Caco-2 (cell line): Measurements from ENCODE around the gene GASK1A. TPM values are rescaled to one million over a fixed set of nuclear protein-coding genes. Genes with fewer than 3 reads are reported as not detected.

Experiments used
- BruUV-seq: library from RNA; stranded (reverse); fragments of 400-500 nt; replicated peaks from 2 replicates; lab custom pipeline; 2021; lab: Mats Ljungman, UMichigan
- CTCF ChIA-PET: fragments of 300-600 bp; sonication (Branson Sonifier 250); formaldehyde crosslinking; loops from one replicate; lab custom pipeline; 2022; ENCODE audit warnings: antibody characterized with exemption; lab: Charles Lee
- POLR2A ChIA-PET: fragments of 300-600 bp; sonication (Branson Sonifier 250); formaldehyde crosslinking; loops from one replicate; lab custom pipeline; 2022; ENCODE audit warnings: antibody characterized with exemption; lab: Charles Lee
- DNase-seq, 2 experiments: peaks; one replicate each; pipeline versions ENCODE4 v3.0.0 to v3.0.0-alpha.2; 2020 to 2022
- H3K27me3 ChIP-seq: replicated peaks from 2 replicates; pipeline ENCODE4 v1.6.0; 2011; ENCODE audit warnings: low read length; ENCODE audit not compliant: control insufficient read depth, insufficient read depth
- H3K36me3 ChIP-seq: 2 replicates; pipeline ENCODE4 v1.5.1; 2011; ENCODE audit warnings: low read length; ENCODE audit not compliant: control insufficient read depth, insufficient read depth
- H3K4me1 ChIP-seq: fragments of 250-450 bp; sonication (Bioruptor Pico); 2 replicates; pipeline ENCODE4 v1.5.1; 2020; ENCODE audit warnings: mild to moderate bottlenecking
- H3K4me3 ChIP-seq: 2 replicates; pipeline ENCODE4 v1.5.1; 2011; ENCODE audit warnings: low read depth, mild to moderate bottlenecking, control low read depth, low read length
- H3K9me3 ChIP-seq: fragments of 250-450 bp; sonication (Bioruptor Pico); 2 replicates; pipeline ENCODE4 v1.5.1; 2020; ENCODE audit warnings: mild to moderate bottlenecking, moderate library complexity
- H3K27ac Mint-ChIP-seq: one replicate; pipeline ENCODE4 v1.8.0; 2022; ENCODE audit warnings: mixed read lengths; ENCODE audit not compliant: unreplicated experiment
- H3K27me3 Mint-ChIP-seq: one replicate; pipeline ENCODE4 v1.8.0; 2022; ENCODE audit warnings: mixed read lengths; ENCODE audit not compliant: insufficient read depth, unreplicated experiment
- H3K36me3 Mint-ChIP-seq: one replicate; pipeline ENCODE4 v1.8.0; 2022; ENCODE audit warnings: mild to moderate bottlenecking, mixed read lengths; ENCODE audit not compliant: insufficient read depth, unreplicated experiment
- H3K4me1 Mint-ChIP-seq: one replicate; pipeline ENCODE4 v1.8.0; 2022; ENCODE audit warnings: low read depth, mixed read lengths; ENCODE audit not compliant: unreplicated experiment
- H3K4me3 Mint-ChIP-seq: one replicate; pipeline ENCODE4 v1.8.0; 2022; ENCODE audit warnings: mild to moderate bottlenecking, moderate library complexity, mixed read lengths; ENCODE audit not compliant: unreplicated experiment
- H3K9me3 Mint-ChIP-seq: one replicate; pipeline ENCODE4 v1.8.0; 2022; ENCODE audit warnings: mixed read lengths; ENCODE audit not compliant: unreplicated experiment
- CTCF ChIP-seq, 2 experiments: fragments of 200-600 bp in 1 of 2; IDR thresholded peaks; 1 replicate in 1 of 2; 2 replicates in 1 of 2; pipeline versions ENCODE4 v1.5.1 to v1.8.0; 2011 to 2022; ENCODE audit warnings: antibody characterized with exemption in 1 of 2, control low read depth in 1 of 2, inconsistent platforms in 1 of 2, low read depth in 1 of 2, low read length in 1 of 2, mild to moderate bottlenecking in 1 of 2, moderate library complexity in 1 of 2; ENCODE audit not compliant: insufficient read depth in 1 of 2, severe bottlenecking in 1 of 2, unreplicated experiment in 1 of 2
- intact Hi-C: fragments of 100-400 bp; cut with micrococcal nuclease; formaldehyde crosslinking; loops from one replicate; pipeline ENCODE4 v1.10.0; 2022; ENCODE audit not compliant: unreplicated experiment
- total RNA-seq: library from RNA; stranded (reverse); gene quantifications from 2 replicates; pipeline ENCODE4 v1.2.3, GENCODE V29; 2022

GASK1A gene
- total RNA-seq, 1 experiment from 2014 or later, result 0.16 TPM

- Mint-ChIP-seq H3K4me3 (no peak overlapping the region), H3K27ac (no peak overlapping the region), H3K4me1 (no peaks in the 10 kb centered on the region), H3K36me3 (no peaks in the 10 kb centered on the region), H3K9me3 (peaks cover 42% of the 10 kb centered on the region), H3K27me3 (peaks cover 3% of the 10 kb centered on the region)
- Histone ChIP-seq H3K9me3 (0 out of 2 replicates have a peak, but pooled peaks cover 2% of the 10 kb centered on the region), H3K36me3 (no peaks in the 10 kb centered on the region), H3K4me3 (no peak overlapping the region), H3K27me3 (no peaks in the 10 kb centered on the region), H3K4me1 (no peaks in the 10 kb centered on the region)
- intact Hi-C loops, result no loop called here
- no peak for TF ChIP-seq CTCF (IDR thresholded peaks at IDR 0.05; ENCODE audit: insufficient read depth in 1 of 2, low read depth in 1 of 2, low read length in 1 of 2, severe bottlenecking in 1 of 2, unreplicated experiment in 1 of 2)
- no TSS peak for BruUV-seq
- DNase-seq, result no peak
- ChIA-PET POLR2A (no interaction called here), CTCF (no interaction called here)
These were observed 67.5 kb downstream of the GASK1A start for GRCh38 chr3:43046583-43046982.

GRCh38 chr3:43048470-43048869, 69.4 kb downstream of the GASK1A start:
- H3K4me3 ChIP-seq, result no peak overlapping the region
- no peak for TF ChIP-seq CTCF (IDR thresholded peaks at IDR 0.05; ENCODE audit: insufficient read depth in 1 of 2, low read depth in 1 of 2, low read length in 1 of 2, severe bottlenecking in 1 of 2, unreplicated experiment in 1 of 2)
- H3K36me3 ChIP-seq, result no peaks in the 10 kb centered on the region
- H3K4me1 ChIP-seq, result no peaks in the 10 kb centered on the region
- no peaks in the 10 kb centered on the region for H3K4me1 Mint-ChIP-seq
- peaks cover 13% of the 10 kb centered on the region for H3K27me3 Mint-ChIP-seq
- DNase-seq, result no peak
- H3K9me3 Mint-ChIP-seq, result peaks cover 42% of the 10 kb centered on the region
- no peaks in the 10 kb centered on the region for H3K27me3 ChIP-seq
- no peak overlapping the region for H3K4me3 Mint-ChIP-seq
- ChIA-PET CTCF (no interaction called here), POLR2A (no interaction called here)
- H3K27ac Mint-ChIP-seq, result no peak overlapping the region
- no TSS peak for BruUV-seq
- H3K36me3 Mint-ChIP-seq, result no peaks in the 10 kb centered on the region
- intact Hi-C loops, result no loop called here
- H3K9me3 ChIP-seq, result 0 out of 2 replicates have a peak, but pooled peaks cover 2% of the 10 kb centered on the region

GRCh38 chr3:43053291-43053690, 74.2 kb downstream of the GASK1A start:
- no TSS peak for BruUV-seq
- no peaks in the 10 kb centered on the region for H3K4me1 Mint-ChIP-seq
- no peak overlapping the region for H3K4me3 Mint-ChIP-seq
- intact Hi-C loops, result no loop called here
- H3K4me3 ChIP-seq, result no peak overlapping the region
- H3K36me3 ChIP-seq, result no peaks in the 10 kb centered on the region
- H3K36me3 Mint-ChIP-seq, result no peaks in the 10 kb centered on the region
- CTCF ChIA-PET, result no interaction called here
- no peak for DNase-seq
- peaks cover 7% of the 10 kb centered on the region for H3K9me3 Mint-ChIP-seq
- no peaks in the 10 kb centered on the region for H3K4me1 ChIP-seq
- 0 out of 2 replicates have a peak, but pooled peaks cover 2% of the 10 kb centered on the region for H3K9me3 ChIP-seq
- 0 out of 2 replicates have a peak, but pooled peaks cover 1% of the 10 kb centered on the region for H3K27me3 ChIP-seq
- POLR2A ChIA-PET, result no interaction called here
- H3K27ac Mint-ChIP-seq, result no peak overlapping the region
- peaks cover 13% of the 10 kb centered on the region for H3K27me3 Mint-ChIP-seq
- no peak for TF ChIP-seq CTCF (IDR thresholded peaks at IDR 0.05; ENCODE audit: insufficient read depth in 1 of 2, low read depth in 1 of 2, low read length in 1 of 2, severe bottlenecking in 1 of 2, unreplicated experiment in 1 of 2)
